GM19467 (cell line): ENCODE results near the gene RHD.
"Not testable (repeated sequence)": the region's sequence is repeated elsewhere in the genome, so short reads cannot be mapped to it uniquely, and the experiment has no call there.

Source experiments
- ATAC-seq: cut with Tn5 transposase; IDR thresholded peaks from one replicate; pipeline ENCODE4 v1.9.1; 2021; ENCODE audit warnings: mild to moderate bottlenecking, moderate library complexity; ENCODE audit not compliant: unreplicated experiment

RHD gene

GRCh38 chr1:25256578-25256965 lies 15.7 kb upstream of the RHD start:
- ATAC-seq = no peak

- no peak for ATAC-seq
Observed at GRCh38 chr1:25257196-25257595, 15.1 kb upstream of the RHD start.

- ATAC-seq = not testable (repeated sequence)
Observed at GRCh38 chr1:25259813-25260212, 12.5 kb upstream of the RHD start.

GRCh38 chr1:25260336-25260735 lies 12.0 kb upstream of the RHD start:
- not testable (repeated sequence) for ATAC-seq

GRCh38 chr1:25266554-25267287 lies 5.6 kb upstream of the RHD start:
- not testable (repeated sequence) for ATAC-seq

- ATAC-seq = peak; percentile 78
Observed at GRCh38 chr1:25267288-25268142, 4.8 kb upstream of the RHD start.

GRCh38 chr1:25268143-25268760 lies 4.1 kb upstream of the RHD start:
- not testable (repeated sequence) for ATAC-seq

GRCh38 chr1:25275648-25276047 lies 3.3 kb downstream of the RHD start:
- ATAC-seq = not testable (repeated sequence)

GRCh38 chr1:25277295-25277694 lies 5.0 kb downstream of the RHD start:
- not testable (repeated sequence) for ATAC-seq

GRCh38 chr1:25278358-25278757 lies 6.0 kb downstream of the RHD start:
- not testable (repeated sequence) for ATAC-seq

GRCh38 chr1:25278790-25279189 lies 6.5 kb downstream of the RHD start:
- not testable (repeated sequence) for ATAC-seq

GRCh38 chr1:25279693-25280111 lies 7.4 kb downstream of the RHD start:
- ATAC-seq = not testable (repeated sequence)

GRCh38 chr1:25285862-25286261 lies 13.6 kb downstream of the RHD start:
- not testable (repeated sequence) for ATAC-seq

GRCh38 chr1:25287164-25287563 lies 14.9 kb downstream of the RHD start:
- ATAC-seq = not testable (repeated sequence)

GRCh38 chr1:25288573-25289101 lies 16.3 kb downstream of the RHD start:
- not testable (repeated sequence) for ATAC-seq

- not testable (repeated sequence) for ATAC-seq
Observed at GRCh38 chr1:25290043-25290442, 17.7 kb downstream of the RHD start.

GRCh38 chr1:25293426-25293825 lies 21.1 kb downstream of the RHD start:
- not testable (repeated sequence) for ATAC-seq

GRCh38 chr1:25294889-25295826 lies 22.8 kb downstream of the RHD start:
- not testable (repeated sequence) for ATAC-seq

- not testable (repeated sequence) for ATAC-seq
Observed at GRCh38 chr1:25296501-25296900, 24.2 kb downstream of the RHD start.

GRCh38 chr1:25300729-25301128 lies 28.4 kb downstream of the RHD start:
- not testable (repeated sequence) for ATAC-seq
